Pancreas (tissue), 10 donors: ENCODE measurements around the gene MYO9B. TPM values are rescaled to one million over a fixed set of nuclear protein-coding genes. Genes with fewer than 3 reads are reported as not detected.
A peak's percentile ranks its signal among the peaks of the same experiment; 100 is the strongest.

Source experiments
- ATAC-seq, 4 donors: fragments of 200-7000 bp; cut with Tn5 transposase; one replicate each; pipeline versions ENCODE4 v1.8.0 to v1.9.1; 2020; ENCODE audit warnings: mild to moderate bottlenecking in 4 of 4, moderate library complexity in 4 of 4
- DNase-seq, 6 donors: peaks; one replicate each; pipeline ENCODE4 v3.0.0-alpha.2; 2020
- FAIRE-seq: peaks from 2 replicates; lab custom pipeline; 2012; peaks lifted over from hg19 to GRCh38; lab: Jason Lieb, UNC
- H3K27ac ChIP-seq, 4 donors: fragments of 200-600 bp; sonication (generic); 1 replicate in 3 of 4; 2 replicates in 1 of 4; pipeline versions ENCODE4 v1.5.0 to v1.8.0; 2020
- H3K27me3 ChIP-seq, 4 donors: fragments of 200-600 bp; one replicate each; pipeline ENCODE4 v1.8.0; 2021
- H3K36me3 ChIP-seq, 3 donors: fragments of 200-600 bp; sonication (generic) in 1 of 3; one replicate each; pipeline versions ENCODE4 v1.5.0 to v1.8.0; 2020 to 2021
- H3K4me1 ChIP-seq, 3 donors: fragments of 200-600 bp; one replicate each; pipeline ENCODE4 v1.8.0; 2021
- H3K4me3 ChIP-seq, 4 donors: fragments of 200-600 bp; sonication (generic) in 2 of 4; one replicate each; pipeline versions ENCODE4 v1.5.0 to v1.8.0; 2020 to 2021
- H3K9me3 ChIP-seq, 4 donors: fragments of 200-600 bp; one replicate each; pipeline ENCODE4 v1.8.0; 2021
- WGBS, 2 donors: extraction: QIAGEN DNeasy Blood & Tissue Kit; methylation state at CpG; one replicate each; pipeline ENCODE4 v1.1.7; 2013; 5-methylcytosine and 5-hydroxymethylcytosine counted together
- intact Hi-C, 3 donors: fragments of 100-400 bp; cut with DNase I; formaldehyde crosslinking; loops; one replicate each; pipeline versions ENCODE4 v1.11.1 to v1.14.2; 2022
- polyA plus RNA-seq, 2 donors: library from polyadenylated mRNA; stranded (reverse); fragments of 200-250 nt; gene quantifications; one replicate each; pipeline ENCODE4 v1.2.3, GENCODE V29; 2013
- total RNA-seq, 6 donors: library from RNA; stranded (reverse); fragmentation: NEBNext Ultra II Directional in 4 of 6; extraction: Animal tissue kit (Norgen Biotek cat#: 25700) in 4 of 6; gene quantifications; one replicate each; pipeline versions ENCODE4 v1.2.1 to v1.2.4, GENCODE V29; 2021 to 2023
- TF ChIP-seq, protein P1 (sequence below), 4 donors: fragments of 200-600 bp; sonication (generic) in 3 of 4; IDR thresholded peaks; one replicate each; pipeline versions ENCODE4 v1.5.0 to v1.8.0; 2021; ENCODE audit warnings: antibody characterized with exemption in 4 of 4
- donor health status: healthy with polysubstance abuse.
- donor health status: DM: no; HTN: no; CAD: no; lungs with moderate emphysema.
- donor health status: DM: no; HTN: no; CAD: no.
- donor health status: control.
- donor health status: control.
- donor health status: Bipolar disorder and iron deficiency.
- donor health status: DM: yes; HTN: yes; CAD: no.
- donor health status: DM: no; HTN: no; CAD: no.
- donor health status: DM: no; HTN: no; CAD: no.
- donor health status: DM: yes; HTN: yes; CAD: no.

MYO9B gene
- total and polyA plus RNA-seq, 8 donors, result 16.6 to 53.4 (median 23.4) TPM

DNA sequence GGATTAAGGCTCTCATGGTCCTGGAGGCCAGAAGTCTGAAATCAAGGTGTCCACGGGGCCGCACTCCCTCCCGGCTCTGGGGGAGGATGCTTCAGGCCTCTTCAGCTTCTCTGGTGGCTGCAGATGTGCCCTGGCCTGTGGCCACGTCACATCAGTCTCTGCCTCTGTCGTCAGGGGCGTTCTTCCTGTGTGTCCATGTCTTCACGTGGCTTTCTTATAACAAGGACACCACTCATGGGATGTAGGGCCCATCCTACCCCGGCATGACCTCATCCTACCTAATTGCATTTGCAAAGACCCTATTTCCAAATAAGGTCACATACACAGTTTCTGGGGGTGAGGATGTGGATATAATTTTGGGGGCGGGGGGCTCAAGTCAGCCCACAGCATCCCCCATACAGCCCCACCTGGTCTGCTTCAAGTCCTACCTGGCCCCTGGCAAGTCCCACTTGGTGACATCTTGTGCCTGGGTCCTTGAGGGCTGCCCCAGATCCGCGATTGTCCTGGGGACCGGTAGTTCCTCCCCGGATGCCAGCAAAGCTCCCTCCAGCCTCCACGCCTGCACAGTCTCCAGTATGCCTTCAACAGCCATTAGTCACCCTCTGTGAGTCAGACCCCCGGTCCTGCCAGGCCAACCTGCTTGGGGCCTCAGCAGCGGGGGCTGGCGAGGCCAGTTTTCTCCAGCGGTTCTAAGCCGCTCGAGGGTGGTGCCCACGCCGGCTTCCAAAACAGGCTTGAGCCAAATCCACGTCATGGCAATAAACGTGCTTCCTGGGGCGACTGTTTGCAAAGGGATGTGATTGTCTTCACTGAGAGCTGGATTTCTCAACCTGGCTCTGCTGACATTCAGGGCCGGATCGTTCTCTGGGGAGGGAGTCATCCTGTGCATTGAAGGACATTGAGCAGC lies 32.2 kb downstream of the MYO9B start:
- FAIRE-seq, result no peak

DNA sequence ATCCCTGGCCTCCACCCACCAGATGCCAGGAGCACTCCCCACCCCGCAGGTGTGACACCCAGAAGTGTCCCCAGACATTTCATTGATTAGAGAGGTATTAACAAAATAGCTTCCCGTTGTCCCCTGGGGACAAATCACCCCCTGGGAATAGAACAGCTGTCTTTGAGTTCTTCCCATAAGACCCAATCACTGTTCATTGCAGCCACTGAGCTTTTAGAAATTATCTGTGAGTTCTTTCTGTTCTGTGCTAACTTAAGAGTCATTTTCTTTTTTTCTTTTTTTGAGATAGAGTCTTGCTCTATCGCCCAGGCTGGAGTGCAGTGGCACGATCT lies 32.8 kb downstream of the MYO9B start:
- FAIRE-seq (no peak), ATAC-seq (no peak), DNase-seq (no peak)
- Histone ChIP-seq H3K4me1 (peaks cover 0 to 3% (median 0%) of the 10 kb centered on the region in 3 donors), H3K27me3 (no peaks in the 10 kb centered on the region), H3K36me3 (peaks cover 0 to 4% (median 0%) of the 10 kb centered on the region in 3 donors), H3K27ac (peak overlapping the region in 3 of 4 donors; percentile 7 to 63 (median 57)), H3K4me3 (no peak overlapping the region), H3K9me3 (no peaks in the 10 kb centered on the region)
- TF ChIP-seq, protein P1, sequence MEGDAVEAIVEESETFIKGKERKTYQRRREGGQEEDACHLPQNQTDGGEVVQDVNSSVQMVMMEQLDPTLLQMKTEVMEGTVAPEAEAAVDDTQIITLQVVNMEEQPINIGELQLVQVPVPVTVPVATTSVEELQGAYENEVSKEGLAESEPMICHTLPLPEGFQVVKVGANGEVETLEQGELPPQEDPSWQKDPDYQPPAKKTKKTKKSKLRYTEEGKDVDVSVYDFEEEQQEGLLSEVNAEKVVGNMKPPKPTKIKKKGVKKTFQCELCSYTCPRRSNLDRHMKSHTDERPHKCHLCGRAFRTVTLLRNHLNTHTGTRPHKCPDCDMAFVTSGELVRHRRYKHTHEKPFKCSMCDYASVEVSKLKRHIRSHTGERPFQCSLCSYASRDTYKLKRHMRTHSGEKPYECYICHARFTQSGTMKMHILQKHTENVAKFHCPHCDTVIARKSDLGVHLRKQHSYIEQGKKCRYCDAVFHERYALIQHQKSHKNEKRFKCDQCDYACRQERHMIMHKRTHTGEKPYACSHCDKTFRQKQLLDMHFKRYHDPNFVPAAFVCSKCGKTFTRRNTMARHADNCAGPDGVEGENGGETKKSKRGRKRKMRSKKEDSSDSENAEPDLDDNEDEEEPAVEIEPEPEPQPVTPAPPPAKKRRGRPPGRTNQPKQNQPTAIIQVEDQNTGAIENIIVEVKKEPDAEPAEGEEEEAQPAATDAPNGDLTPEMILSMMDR (IDR thresholded peaks at IDR 0.05), result no peak
- WGBS, 2 donors, result 46 to 59% methylated on average over 4 of the region's 4 CpGs
- intact Hi-C loops, result no loop called here

More for the DNA sequence above, 32.2 kb downstream of the MYO9B start:
- ATAC-seq, result peak in 3 of 4 donors; percentile 69 to 87 (median 78)
- peaks cover 0 to 10% (median 0%) of the 10 kb centered on the region in 3 donors for H3K36me3 ChIP-seq
- intact Hi-C loops, result no loop called here
- peak in 5 of 6 donors; percentile 32 to 71 (median 52) for DNase-seq
- H3K27me3 ChIP-seq, result no peaks in the 10 kb centered on the region
- peak overlapping the region in 3 of 4 donors; percentile 7 to 63 (median 57) for H3K27ac ChIP-seq
- no peaks in the 10 kb centered on the region for H3K9me3 ChIP-seq
- TF ChIP-seq, protein P1 (IDR thresholded peaks at IDR 0.05), result no peak
- no peak overlapping the region for H3K4me3 ChIP-seq
- 55 to 69% methylated on average over 27 of the region's 27 CpGs for WGBS, 2 donors
- H3K4me1 ChIP-seq, result peaks cover 0 to 3% (median 0%) of the 10 kb centered on the region in 3 donors

DNA sequence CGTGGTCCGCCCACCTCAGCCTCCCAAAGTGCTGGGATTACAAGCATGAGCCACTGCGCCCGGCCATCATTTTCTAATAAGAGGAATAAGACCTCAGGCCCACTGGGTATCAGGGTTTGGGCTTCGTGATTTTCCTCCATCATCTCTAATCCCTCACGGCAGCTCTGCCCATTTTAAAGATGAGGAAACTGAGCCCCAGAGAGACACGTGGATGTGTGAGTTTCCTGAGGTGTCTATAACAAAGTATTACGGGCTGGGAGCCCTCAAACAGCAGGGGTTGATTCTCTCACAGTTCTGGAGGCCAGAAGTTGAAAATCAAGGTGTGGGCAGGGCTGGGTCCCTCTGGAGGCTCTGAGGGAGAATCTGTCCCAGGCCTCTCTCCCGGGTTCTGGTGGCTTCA lies 33.7 kb downstream of the MYO9B start:
- Histone ChIP-seq H3K27ac (peak overlapping the region in 2 of 4 donors; percentile 37 to 55), H3K4me1 (peaks cover 0 to 3% (median 0%) of the 10 kb centered on the region in 3 donors), H3K27me3 (no peaks in the 10 kb centered on the region), H3K9me3 (no peaks in the 10 kb centered on the region), H3K36me3 (no peaks in the 10 kb centered on the region), H3K4me3 (no peak overlapping the region)
- 93 to 94% methylated on average over 9 of the region's 9 CpGs for WGBS, 2 donors
- FAIRE-seq (no peak), DNase-seq (no peak), ATAC-seq (no peak)
- intact Hi-C loops, result no loop called here
- TF ChIP-seq, protein P1 (IDR thresholded peaks at IDR 0.05), result no peak

DNA sequence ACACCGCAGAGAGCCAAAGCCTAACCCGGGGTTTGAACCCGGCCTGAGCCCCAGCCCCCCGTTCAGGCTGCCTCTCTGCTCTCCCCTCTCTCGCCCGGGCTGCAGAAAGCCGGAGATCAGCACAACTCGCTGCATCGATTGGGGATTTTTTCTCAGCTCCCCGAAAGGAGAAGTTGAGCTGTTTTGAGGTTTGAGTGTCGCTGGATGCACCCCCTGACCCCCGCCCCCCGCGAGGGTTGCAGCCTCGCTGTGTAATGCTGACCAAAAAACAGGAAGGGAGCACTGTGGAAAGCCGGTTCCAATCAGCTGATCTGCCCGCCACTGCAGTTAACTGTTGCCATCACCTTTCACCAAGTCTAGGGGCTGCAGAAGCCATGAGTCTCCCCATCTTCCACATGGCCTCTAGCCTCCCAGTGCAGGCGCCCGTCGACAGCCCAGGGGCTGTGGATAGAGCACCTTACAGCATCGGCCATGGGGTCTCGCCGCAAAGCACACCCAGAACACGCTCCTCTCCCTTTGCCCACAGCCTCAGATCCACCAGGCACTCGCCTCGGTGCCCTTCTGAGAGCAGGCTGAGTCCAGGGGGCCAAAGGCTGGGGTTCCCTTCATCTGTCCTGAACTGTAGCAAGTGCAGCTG lies 34.5 kb downstream of the MYO9B start:
- FAIRE-seq, result no peak

More for the DNA sequence above, 34.5 kb downstream of the MYO9B start:
- DNase-seq (peak in 1 of 6 donors; percentile 66), ATAC-seq (peak in 2 of 4 donors; percentile 20 to 53)
- Histone ChIP-seq H3K9me3 (no peaks in the 10 kb centered on the region), H3K4me3 (no peak overlapping the region), H3K27me3 (no peaks in the 10 kb centered on the region), H3K36me3 (no peaks in the 10 kb centered on the region), H3K4me1 (peaks cover 0 to 3% (median 0%) of the 10 kb centered on the region in 3 donors), H3K27ac (peak overlapping the region in 2 of 4 donors; percentile 37 to 55)
- intact Hi-C loops, result no loop called here
- 87 to 92% methylated on average over 26 of the region's 26 CpGs for WGBS, 2 donors
- TF ChIP-seq, protein P1 (IDR thresholded peaks at IDR 0.05), result no peak
